ENCODE data around the gene SUFU. TPM values are rescaled to one million over a fixed set of nuclear protein-coding genes. Genes with fewer than 3 reads are reported as not detected.

Gene SUFU
- total RNA-seq, 1 experiment from 2014 or later = 13.1 TPM

- TF ChIP-seq STAT6 (CRISPR knock-in tag; conservative IDR thresholded peaks at IDR 0.05; ENCODE audit: low read depth) = no peak
Measured at GRCh38 chr10:102676534-102677315, 173.0 kb downstream of the SUFU start (continued).

- POLR2A ChIA-PET = interaction anchor here (0.9 to 1.9 kb wide), 4 partner anchors 8 to 33 kb away, joined by 3 to 5 read pairs (median 3); no protein-coding TSS in a partner anchor
- peaks cover 72% of the 10 kb centered on the region for H3K4me1 Mint-ChIP-seq
- H3K4me3 Mint-ChIP-seq = no peak overlapping the region
- CTCF ChIA-PET = interaction anchor here (1.0 to 7.2 kb wide), 19 partner anchors 10 to 325 kb away, joined by 3 to 101 read pairs (median 9); partner anchors contain the start of genes ACTR1A, ARL3, SFXN2 and SUFU
- DNase-seq (ENCODE audit: low spot score) (no peak), ATAC-seq (no peak)
- H3K36me3 Mint-ChIP-seq = peaks cover 15% of the 10 kb centered on the region
- no peaks in the 10 kb centered on the region for H3K27me3 Mint-ChIP-seq (ENCODE audit: low read depth)
- H3K27ac Mint-ChIP-seq = peak overlapping the region; percentile 54
- no peaks in the 10 kb centered on the region for H3K9me3 Mint-ChIP-seq
- TF ChIP-seq MYBL2 (CRISPR knock-in tag; IDR thresholded peaks at IDR 0.05) (no peak), RORB (CRISPR knock-in tag; IDR thresholded peaks at IDR 0.05) (no peak), EMX1 (CRISPR knock-in tag; IDR thresholded peaks at IDR 0.05) (no peak), ATF2 (CRISPR knock-in tag; IDR thresholded peaks at IDR 0.05; ENCODE audit: borderline replicate concordance, low read depth) (no peak), JAZF1 (CRISPR knock-in tag; IDR thresholded peaks at IDR 0.05) (no peak), AFF4 (CRISPR knock-in tag; IDR thresholded peaks at IDR 0.05; ENCODE audit: borderline replicate concordance) (no peak), HMGA2 (CRISPR knock-in tag; IDR thresholded peaks at IDR 0.05) (no peak), MAX (CRISPR knock-in tag; IDR thresholded peaks at IDR 0.05) (no peak), ZNF423 (CRISPR knock-in tag; IDR thresholded peaks at IDR 0.05) (no peak)
Measured at GRCh38 chr10:102677331-102678067, 173.7 kb downstream of the SUFU start.

GRCh38 chr10:102678068-102678400 is 174.3 kb downstream of the SUFU start:
- ATAC-seq = no peak
- Mint-ChIP-seq H3K27me3 (ENCODE audit: low read depth) (no peaks in the 10 kb centered on the region), H3K4me3 (no peak overlapping the region; the same call in 1 of the 2 replicates), H3K27ac (peak overlapping the region; percentile 54; the same call in 1 of the 2 replicates), H3K4me1 (peaks cover 70% of the 10 kb centered on the region), H3K9me3 (no peaks in the 10 kb centered on the region), H3K36me3 (peaks cover 15% of the 10 kb centered on the region)
- no peak for DNase-seq (ENCODE audit: low spot score)
- ChIA-PET CTCF (interaction anchor here (1.1 to 7.2 kb wide), 22 partner anchors 11 to 561 kb away, joined by 3 to 101 read pairs (median 7); partner anchors contain the start of genes ACTR1A, ARL3, SFXN2 and SUFU), POLR2A (interaction anchor here (0.9 to 1.9 kb wide), 5 partner anchors 8 to 36 kb away, joined by 3 to 13 read pairs (median 3); partner anchors contain the start of genes ARL3 and SFXN2)
- TF ChIP-seq ZNF425 (CRISPR knock-in tag; conservative IDR thresholded peaks at IDR 0.05) = no peak
- no peak for TF ChIP-seq CBFB (CRISPR knock-in tag; IDR thresholded peaks at IDR 0.05; ENCODE audit: low read depth)
- TF ChIP-seq PRRX2 (CRISPR knock-in tag; IDR thresholded peaks at IDR 0.05) = no peak
- no peak for TF ChIP-seq ZNF138 (CRISPR knock-in tag; conservative IDR thresholded peaks at IDR 0.05)
- TF ChIP-seq TP53 (CRISPR knock-in tag; IDR thresholded peaks at IDR 0.05) = no peak
- TF ChIP-seq NR3C1 (CRISPR knock-in tag; conservative IDR thresholded peaks at IDR 0.05; ENCODE audit: low read depth) = no peak
- no peak for TF ChIP-seq ZNF281 (CRISPR knock-in tag; IDR thresholded peaks at IDR 0.05)
- no peak for TF ChIP-seq RORB (CRISPR knock-in tag; IDR thresholded peaks at IDR 0.05)
